Ectodermal cell (in vitro differentiated cells): ENCODE data around the gene MAML3.

Experiments used
- H3K27ac ChIP-seq: 2 replicates; pipeline ENCODE4 v1.7.0; 2013; ENCODE audit warnings: mild to moderate bottlenecking, low read depth, low read length; ENCODE audit not compliant: insufficient read depth, poor library complexity, severe bottlenecking
- H3K27me3 ChIP-seq: 2 replicates; pipeline ENCODE4 v1.7.0; 2013; ENCODE audit warnings: mild to moderate bottlenecking, low read length; ENCODE audit not compliant: insufficient read depth, control insufficient read depth, poor library complexity, severe bottlenecking
- H3K36me3 ChIP-seq: one replicate; pipeline ENCODE4 v1.7.0; 2013; ENCODE audit warnings: low read length; ENCODE audit not compliant: control insufficient read depth, insufficient read depth
- H3K4me1 ChIP-seq: one replicate; pipeline ENCODE4 v1.7.0; 2013; ENCODE audit warnings: low read length; ENCODE audit not compliant: control insufficient read depth, insufficient read depth
- H3K4me3 ChIP-seq: 2 replicates; pipeline ENCODE4 v1.7.0; 2013; ENCODE audit warnings: low read depth, low read length, control low read depth; ENCODE audit not compliant: insufficient read depth
- H3K9me3 ChIP-seq: 2 replicates; pipeline ENCODE4 v1.7.0; 2013; ENCODE audit warnings: mild to moderate bottlenecking, low read length, moderate library complexity; ENCODE audit not compliant: control insufficient read depth
- WGBS, 2 experiments: methylation state at CpG; one replicate each; pipeline ENCODE4 v1.1.7; 2013; ENCODE audit warnings: missing lambda C conversion rate in 2 of 2; 5-methylcytosine and 5-hydroxymethylcytosine counted together

The MAML3 gene

GRCh38 chr4:139802931-139803330 is 351.1 kb downstream of the MAML3 start:
- H3K27me3 ChIP-seq: no peaks in the 10 kb centered on the region
- H3K36me3 ChIP-seq: no peaks in the 10 kb centered on the region
- no peak overlapping the region for H3K4me3 ChIP-seq
- 95 to 97% methylated on average over 2 of the region's 2 CpGs for WGBS, 2 experiments
- H3K4me1 ChIP-seq: peaks cover 24% of the 10 kb centered on the region
- H3K9me3 ChIP-seq: no peaks in the 10 kb centered on the region
- no peak overlapping the region for H3K27ac ChIP-seq

- no peak overlapping the region for H3K27ac ChIP-seq
- H3K4me1 ChIP-seq: peaks cover 21% of the 10 kb centered on the region
- H3K27me3 ChIP-seq: no peaks in the 10 kb centered on the region
- no peak overlapping the region for H3K4me3 ChIP-seq
- 100% methylated on average over 1 of the region's 1 CpG; no CpG with 5 or more reads in 1 of the 2 experiments for WGBS, 2 experiments
- no peaks in the 10 kb centered on the region for H3K9me3 ChIP-seq
- no peaks in the 10 kb centered on the region for H3K36me3 ChIP-seq
Measured at GRCh38 chr4:139802488-139802887, 351.5 kb downstream of the MAML3 start.

- 88 to 92% methylated on average over 6 of the region's 6 CpGs for WGBS, 2 experiments
- Histone ChIP-seq H3K36me3 (no peaks in the 10 kb centered on the region), H3K4me1 (peaks cover 21% of the 10 kb centered on the region), H3K27ac (no peak overlapping the region), H3K27me3 (no peaks in the 10 kb centered on the region), H3K4me3 (no peak overlapping the region), H3K9me3 (no peaks in the 10 kb centered on the region)
Measured at GRCh38 chr4:139801895-139802294, 352.1 kb downstream of the MAML3 start.

GRCh38 chr4:139800082-139800481 is 353.9 kb downstream of the MAML3 start:
- Histone ChIP-seq H3K36me3 (no peaks in the 10 kb centered on the region), H3K4me3 (no peak overlapping the region), H3K4me1 (peaks cover 21% of the 10 kb centered on the region), H3K27me3 (no peaks in the 10 kb centered on the region), H3K9me3 (no peaks in the 10 kb centered on the region), H3K27ac (no peak overlapping the region)
- 95 to 96% methylated on average over 4 of the region's 4 CpGs for WGBS, 2 experiments

- Histone ChIP-seq H3K4me3 (no peak overlapping the region), H3K9me3 (no peaks in the 10 kb centered on the region), H3K27ac (no peak overlapping the region), H3K4me1 (peaks cover 21% of the 10 kb centered on the region), H3K27me3 (no peaks in the 10 kb centered on the region), H3K36me3 (no peaks in the 10 kb centered on the region)
Measured at GRCh38 chr4:139799615-139800014, 354.4 kb downstream of the MAML3 start.

- Histone ChIP-seq H3K4me3 (no peak overlapping the region), H3K36me3 (no peaks in the 10 kb centered on the region), H3K9me3 (no peaks in the 10 kb centered on the region), H3K27ac (no peak overlapping the region), H3K4me1 (peaks cover 21% of the 10 kb centered on the region), H3K27me3 (no peaks in the 10 kb centered on the region)
Measured at GRCh38 chr4:139798456-139798855, 355.5 kb downstream of the MAML3 start.

- Histone ChIP-seq H3K36me3 (no peaks in the 10 kb centered on the region), H3K27me3 (no peaks in the 10 kb centered on the region), H3K4me1 (peaks cover 20% of the 10 kb centered on the region), H3K27ac (no peak overlapping the region), H3K4me3 (no peak overlapping the region), H3K9me3 (no peaks in the 10 kb centered on the region)
- 97 to 100% methylated on average over 2 of the region's 2 CpGs for WGBS, 2 experiments
Measured at GRCh38 chr4:139797287-139797686, 356.7 kb downstream of the MAML3 start.

- 68 to 72% methylated on average over 7 to 8 of the region's 8 CpGs for WGBS, 2 experiments
- H3K4me1 ChIP-seq: peaks cover 5% of the 10 kb centered on the region
Measured at GRCh38 chr4:139795527-139796314, 358.3 kb downstream of the MAML3 start.

GRCh38 chr4:139794158-139794954 is 359.6 kb downstream of the MAML3 start:
- H3K27ac ChIP-seq: no peak overlapping the region
- 91 to 97% methylated on average over 3 of the region's 3 CpGs for WGBS, 2 experiments
- H3K36me3 ChIP-seq: no peaks in the 10 kb centered on the region
- H3K9me3 ChIP-seq: no peaks in the 10 kb centered on the region
- no peaks in the 10 kb centered on the region for H3K4me1 ChIP-seq
- H3K27me3 ChIP-seq: no peaks in the 10 kb centered on the region
- no peak overlapping the region for H3K4me3 ChIP-seq

More at GRCh38 chr4:139795527-139796314, 358.3 kb downstream of the MAML3 start:
- no peak overlapping the region for H3K27ac ChIP-seq
- H3K36me3 ChIP-seq: no peaks in the 10 kb centered on the region
- H3K4me3 ChIP-seq: no peak overlapping the region
- no peaks in the 10 kb centered on the region for H3K27me3 ChIP-seq
- no peaks in the 10 kb centered on the region for H3K9me3 ChIP-seq

- 86 to 89% methylated on average over 2 of the region's 2 CpGs for WGBS, 2 experiments
- Histone ChIP-seq H3K9me3 (no peaks in the 10 kb centered on the region), H3K4me1 (peaks cover 2% of the 10 kb centered on the region), H3K27ac (no peak overlapping the region), H3K4me3 (no peak overlapping the region), H3K36me3 (no peaks in the 10 kb centered on the region), H3K27me3 (no peaks in the 10 kb centered on the region)
Measured at GRCh38 chr4:139791681-139792080, 362.3 kb downstream of the MAML3 start.
